Ovary (tissue), 9 donors: Measurements from ENCODE around the gene NUDT16L1. TPM values are rescaled to one million over a fixed set of nuclear protein-coding genes. Genes with fewer than 3 reads are reported as not detected.

Source experiments
- DNase-seq, 5 donors: peaks; one replicate each; pipeline ENCODE4 v3.0.0-alpha.2; 2019 to 2020
- H3K27ac ChIP-seq, 2 donors: fragments of 200-600 bp; one replicate each; pipeline versions ENCODE4 v1.5.1 to v1.8.0; 2019 to 2022
- H3K27me3 ChIP-seq: fragments of 200-600 bp; one replicate; pipeline ENCODE4 v1.8.0; 2022
- H3K36me3 ChIP-seq: fragments of 200-600 bp; sonication (generic); one replicate; pipeline ENCODE4 v1.5.1; 2019
- H3K4me1 ChIP-seq: one replicate; pipeline ENCODE4 v1.8.1; 2013; ENCODE audit warnings: mild to moderate bottlenecking, moderate library complexity; ENCODE audit not compliant: insufficient read depth
- H3K4me3 ChIP-seq: fragments of 200-600 bp; sonication (generic); one replicate; pipeline ENCODE4 v1.5.1; 2017
- H3K9me3 ChIP-seq, 2 donors: fragments of 200-600 bp in 1 of 2; sonication (generic) in 1 of 2; one replicate each; pipeline versions ENCODE4 v1.5.1 to v1.8.1; 2013 to 2019; ENCODE audit warnings: mild to moderate bottlenecking in 1 of 2, moderate library complexity in 1 of 2
- EP300 ChIP-seq: sonication (generic); formaldehyde crosslinking; IDR thresholded peaks from one replicate; pipeline ENCODE4 v1.6.1; 2017; ENCODE audit warnings: antibody characterized with exemption
- POLR2A ChIP-seq: fragments of 450-650 bp; IDR thresholded peaks from one replicate; pipeline ENCODE4 v1.6.1; 2017; ENCODE audit warnings: antibody characterized with exemption, mild to moderate bottlenecking, moderate library complexity
- WGBS, 3 donors: extraction: QIAGEN DNeasy Blood & Tissue Kit in 1 of 3; methylation state at CpG; one replicate each; pipeline versions ENCODE4 v1.1.5 to v1.1.7; 2013 to 2017; 5-methylcytosine and 5-hydroxymethylcytosine counted together
- intact Hi-C, 4 donors: fragments of 100-400 bp; cut with DNase I; formaldehyde crosslinking; loops; one replicate each; pipeline versions ENCODE4 v1.11.0 to v1.15.1; 2022 to 2023
- polyA plus RNA-seq, 2 donors: library from polyadenylated mRNA; stranded (reverse); fragments of 200-250 nt in 1 of 2; fragments of 350-450 nt in 1 of 2; fragmentation: Illumina TruSeq in 1 of 2; extraction: RNeasy Lipid Tissue Mini Kit (QIAGEN cat#74804) in 1 of 2; gene quantifications; one replicate each; pipeline ENCODE4 v1.2.3, GENCODE V29; 2013 to 2014
- total RNA-seq, 7 donors: library from RNA; depleted of rRNA in 2 of 7; stranded (reverse); fragments of >200 nt in 2 of 7; fragmentation: NEBNext Ultra II Directional in 3 of 7; extraction: Animal tissue kit (Norgen Biotek cat#: 25700) in 3 of 7; gene quantifications; one replicate each; pipeline versions ENCODE4 v1.1.0 to v1.2.4, GENCODE V29; 2016 to 2023
- TF ChIP-seq, protein P1 (sequence below), 3 donors: fragments of 450-650 bp in 2 of 3; fragments of 200-600 bp in 1 of 3; IDR thresholded peaks; one replicate each; pipeline versions ENCODE4 v1.5.1 to v1.8.0; 2016 to 2022; ENCODE audit warnings: antibody characterized with exemption in 3 of 3, mild to moderate bottlenecking in 1 of 3
- donor health status: DM: no; HTN: no; CAD: no; lungs with moderate emphysema.
- donor health status: DM: no; HTN: no; CAD: no.
- donor health status: Bipolar disorder and iron deficiency.
- donor health status: DM: yes; HTN: yes; CAD: no.
- donor health status: DM: no; HTN: no; CAD: no.
- donor health status: DM: yes; HTN: yes; CAD: no.

NUDT16L1 gene
- total and polyA plus RNA-seq, 9 donors, result 8.1 to 33.6 (median 28.0) TPM

GRCh38 chr16:4704913-4705312 lies 11.6 kb downstream of the NUDT16L1 start:
- H3K4me1 ChIP-seq, result no peaks in the 10 kb centered on the region
- H3K9me3 ChIP-seq, result no peaks in the 10 kb centered on the region
- DNase-seq, result no peak
- 93 to 95% (median 94%) methylated on average over 14 of the region's 14 CpGs for WGBS, 3 donors
- no peaks in the 10 kb centered on the region for H3K36me3 ChIP-seq
- TF ChIP-seq, protein P1, sequence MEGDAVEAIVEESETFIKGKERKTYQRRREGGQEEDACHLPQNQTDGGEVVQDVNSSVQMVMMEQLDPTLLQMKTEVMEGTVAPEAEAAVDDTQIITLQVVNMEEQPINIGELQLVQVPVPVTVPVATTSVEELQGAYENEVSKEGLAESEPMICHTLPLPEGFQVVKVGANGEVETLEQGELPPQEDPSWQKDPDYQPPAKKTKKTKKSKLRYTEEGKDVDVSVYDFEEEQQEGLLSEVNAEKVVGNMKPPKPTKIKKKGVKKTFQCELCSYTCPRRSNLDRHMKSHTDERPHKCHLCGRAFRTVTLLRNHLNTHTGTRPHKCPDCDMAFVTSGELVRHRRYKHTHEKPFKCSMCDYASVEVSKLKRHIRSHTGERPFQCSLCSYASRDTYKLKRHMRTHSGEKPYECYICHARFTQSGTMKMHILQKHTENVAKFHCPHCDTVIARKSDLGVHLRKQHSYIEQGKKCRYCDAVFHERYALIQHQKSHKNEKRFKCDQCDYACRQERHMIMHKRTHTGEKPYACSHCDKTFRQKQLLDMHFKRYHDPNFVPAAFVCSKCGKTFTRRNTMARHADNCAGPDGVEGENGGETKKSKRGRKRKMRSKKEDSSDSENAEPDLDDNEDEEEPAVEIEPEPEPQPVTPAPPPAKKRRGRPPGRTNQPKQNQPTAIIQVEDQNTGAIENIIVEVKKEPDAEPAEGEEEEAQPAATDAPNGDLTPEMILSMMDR (IDR thresholded peaks at IDR 0.05), result no peak
- no peak for TF ChIP-seq POLR2A
- no peak for TF ChIP-seq EP300
- no peak overlapping the region for H3K27ac ChIP-seq
- no peak overlapping the region for H3K4me3 ChIP-seq
- no peaks in the 10 kb centered on the region for H3K27me3 ChIP-seq
- intact Hi-C loops, result no loop called here

DNA sequence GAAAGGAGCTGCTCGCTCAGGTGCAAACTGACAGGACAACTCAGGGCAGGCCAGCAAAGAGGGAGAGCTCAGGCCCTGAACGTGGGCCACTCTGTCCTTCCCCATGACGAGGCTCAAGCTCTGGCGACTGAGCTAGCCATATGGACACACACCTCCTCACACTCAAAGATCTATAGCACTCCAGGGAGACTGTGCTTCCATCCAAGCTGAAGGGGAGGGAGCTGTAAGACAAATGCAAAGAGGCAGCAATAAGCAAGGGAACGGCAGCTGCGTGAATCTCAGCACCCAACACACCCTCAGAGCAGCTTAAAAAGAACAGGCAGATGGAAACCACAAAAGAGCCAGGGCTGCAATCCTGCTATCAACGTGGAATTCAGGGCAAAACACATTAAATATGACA lies 13.5 kb downstream of the NUDT16L1 start:
- intact Hi-C loops, result no loop called here
- no peak overlapping the region for H3K4me3 ChIP-seq
- H3K36me3 ChIP-seq, result no peaks in the 10 kb centered on the region
- H3K4me1 ChIP-seq, result no peaks in the 10 kb centered on the region
- no peaks in the 10 kb centered on the region for H3K27me3 ChIP-seq
- WGBS, 3 donors, result 75 to 80% (median 80%) methylated on average over 7 of the region's 7 CpGs
- H3K27ac ChIP-seq, result no peak overlapping the region
- DNase-seq, result no peak
- no peaks in the 10 kb centered on the region for H3K9me3 ChIP-seq
- TF ChIP-seq POLR2A (no peak), EP300 (no peak)
- TF ChIP-seq, protein P1 (IDR thresholded peaks at IDR 0.05), result no peak

DNA sequence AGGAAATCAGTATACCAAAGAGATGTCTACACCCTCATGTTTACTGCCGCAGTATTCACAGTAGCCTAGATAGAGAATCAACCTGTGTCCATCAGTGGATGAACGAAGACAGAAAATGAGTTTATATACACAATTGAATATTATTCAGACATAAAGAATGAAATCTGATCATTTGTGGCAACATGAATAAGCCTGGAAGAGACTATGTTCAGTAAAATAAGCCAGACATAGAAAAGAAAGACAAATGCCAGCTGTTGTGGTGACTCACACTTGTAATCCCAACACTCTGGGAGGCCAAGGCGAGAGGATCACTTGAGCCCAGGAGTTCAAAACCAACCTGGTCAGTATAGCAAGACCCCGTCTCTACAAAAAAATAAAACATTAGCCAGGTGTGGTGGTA lies 16.1 kb downstream of the NUDT16L1 start:
- H3K27me3 ChIP-seq, result no peaks in the 10 kb centered on the region
- WGBS, 3 donors, result 95 to 96% (median 95%) methylated on average over 4 of the region's 4 CpGs
- H3K27ac ChIP-seq, result no peak overlapping the region
- intact Hi-C loops, result no loop called here
- no peak for DNase-seq
- H3K4me3 ChIP-seq, result no peak overlapping the region
- no peaks in the 10 kb centered on the region for H3K9me3 ChIP-seq
- TF ChIP-seq POLR2A (no peak), EP300 (no peak)
- TF ChIP-seq, protein P1 (IDR thresholded peaks at IDR 0.05), result no peak
- H3K4me1 ChIP-seq, result no peaks in the 10 kb centered on the region
- H3K36me3 ChIP-seq, result no peaks in the 10 kb centered on the region

DNA sequence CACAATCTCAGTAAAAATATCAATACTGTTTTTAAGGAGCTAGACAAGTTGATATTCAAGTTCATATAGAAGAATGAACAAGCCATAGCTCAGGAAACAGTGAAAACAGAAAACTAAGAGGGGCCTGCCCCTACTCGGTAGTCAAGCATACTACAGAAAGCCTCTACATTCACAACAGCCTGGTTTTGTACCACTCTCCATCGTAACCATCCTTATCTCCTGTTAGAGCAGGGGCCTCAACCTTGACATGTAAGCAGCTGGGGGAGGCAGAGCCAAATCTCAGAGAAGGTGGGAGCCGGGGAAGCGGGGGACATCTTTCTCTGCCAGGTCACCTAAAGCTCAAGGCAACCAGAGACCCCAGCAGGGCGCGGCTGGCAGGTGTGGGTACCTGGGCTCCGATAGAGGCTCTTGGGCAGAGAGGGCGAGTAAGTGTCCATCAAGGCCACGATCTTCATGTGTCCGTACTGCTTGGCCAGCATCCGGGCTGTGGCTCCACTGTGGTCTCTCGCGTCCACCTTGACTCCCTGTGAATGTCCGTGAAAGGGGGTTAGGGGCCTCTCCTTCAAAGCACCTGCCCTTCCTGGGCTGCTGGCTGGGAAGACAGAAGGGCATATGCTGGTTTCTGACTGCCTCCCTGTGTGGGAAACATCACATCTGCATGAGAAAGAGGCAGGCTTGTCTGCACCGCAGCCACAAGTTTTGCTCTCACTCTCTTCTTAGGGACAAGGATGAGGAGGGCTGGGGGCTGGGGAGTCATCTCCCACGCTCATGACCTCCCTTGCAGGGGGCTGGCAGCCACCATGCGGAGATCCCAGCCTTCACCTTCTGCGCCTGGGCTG lies 20.5 kb downstream of the NUDT16L1 start:
- intact Hi-C loops, result no loop called here
- Histone ChIP-seq H3K4me1 (no peaks in the 10 kb centered on the region), H3K4me3 (no peak overlapping the region), H3K27me3 (no peaks in the 10 kb centered on the region), H3K9me3 (no peaks in the 10 kb centered on the region), H3K27ac (no peak overlapping the region), H3K36me3 (no peaks in the 10 kb centered on the region)
- DNase-seq, result no peak
- TF ChIP-seq POLR2A (no peak), EP300 (no peak)
- TF ChIP-seq, protein P1 (IDR thresholded peaks at IDR 0.05), result no peak
- WGBS, 3 donors, result 67 to 73% (median 69%) methylated on average over 18 of the region's 18 CpGs
